GM18858 (cell line): Measurements from ENCODE around the gene RALGAPA2.

ENCODE experiments used
- ATAC-seq: cut with Tn5 transposase; IDR thresholded peaks from one replicate; pipeline ENCODE4 v1.9.1; 2021; ENCODE audit not compliant: unreplicated experiment

RALGAPA2 gene

DNA sequence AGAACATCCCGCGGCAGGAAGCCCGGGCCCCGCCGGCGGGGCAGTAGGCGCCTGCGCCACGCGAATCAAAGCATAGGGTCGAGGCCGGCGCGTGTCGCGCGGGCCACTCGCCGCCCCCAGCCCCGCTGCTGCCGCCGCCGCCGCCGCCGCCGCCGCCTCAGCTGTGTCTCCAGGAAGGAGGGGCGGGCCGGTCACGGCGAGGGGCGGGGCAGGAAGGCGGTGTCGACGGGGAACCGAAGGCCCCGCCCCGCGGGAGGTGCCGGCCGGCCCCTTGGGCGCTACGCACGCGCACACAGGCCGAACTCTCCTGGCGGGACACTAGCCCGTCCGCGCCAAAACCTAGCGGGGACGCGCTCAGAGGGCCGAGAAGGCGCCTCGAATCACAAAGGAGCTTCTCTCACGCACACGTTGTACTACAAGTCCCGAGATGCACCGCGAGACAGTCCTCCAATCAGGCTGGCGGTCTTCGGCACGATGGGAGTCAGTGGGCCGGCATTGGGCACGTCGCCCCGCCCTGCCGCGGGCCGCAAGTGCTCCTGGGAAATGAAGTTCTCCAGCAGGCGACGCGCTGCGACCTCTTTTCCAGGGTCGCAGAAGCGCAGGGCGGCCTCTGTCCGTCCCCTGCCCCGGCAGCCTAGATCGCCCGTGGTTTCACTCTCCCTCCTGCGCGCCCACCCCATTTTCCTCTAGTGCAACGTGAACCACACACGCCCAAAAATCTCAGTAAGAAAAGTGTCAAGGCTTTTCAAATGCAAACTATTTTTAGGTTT is at the start of gene RALGAPA2:
RALGAPA2 (minus strand) TSS at position 171 of the 770 bp plus-strand sequence; CDS start at position 7, 164 bp downstream.
- peak; percentile 83 for ATAC-seq

DNA sequence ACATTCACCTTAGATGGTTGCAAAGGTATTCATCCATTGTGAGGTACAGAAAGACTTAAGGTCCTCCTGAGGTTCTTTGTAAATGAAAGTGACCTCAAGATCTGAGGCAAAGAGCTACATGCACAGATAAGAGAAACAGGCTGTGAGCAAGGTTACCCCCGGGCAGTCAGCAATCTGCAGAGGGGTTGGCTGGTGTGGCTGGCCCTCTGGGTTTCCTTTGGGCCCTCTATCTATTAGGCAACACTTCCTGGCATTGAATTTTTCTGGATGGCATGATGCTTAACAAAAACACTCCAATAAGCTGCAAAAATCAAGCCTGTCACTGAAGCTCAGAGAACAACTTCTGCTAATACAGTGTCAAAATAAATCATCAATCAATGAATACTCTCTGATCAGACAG is 48.9 kb upstream of the RALGAPA2 start:
- no peak for ATAC-seq

DNA sequence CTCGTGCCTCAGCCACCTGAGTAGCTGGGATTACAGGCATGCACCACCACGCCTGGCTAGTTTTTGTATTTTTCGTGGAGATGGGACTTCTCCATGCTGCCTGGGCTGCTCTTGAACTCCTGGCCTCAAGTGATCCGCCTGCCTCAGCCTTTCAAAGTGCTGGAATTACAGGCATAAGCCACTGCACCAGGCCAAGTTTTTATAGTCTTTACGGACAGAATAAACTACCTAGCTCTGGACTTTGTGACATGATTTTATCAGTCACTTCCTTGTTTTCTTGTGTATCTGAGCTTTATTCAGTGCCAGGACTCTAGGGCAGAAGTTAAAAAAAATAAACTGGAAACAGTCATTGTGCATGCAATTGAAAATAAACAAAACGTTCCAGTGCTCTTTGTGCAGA is 46.7 kb upstream of the RALGAPA2 start:
- no peak for ATAC-seq

DNA sequence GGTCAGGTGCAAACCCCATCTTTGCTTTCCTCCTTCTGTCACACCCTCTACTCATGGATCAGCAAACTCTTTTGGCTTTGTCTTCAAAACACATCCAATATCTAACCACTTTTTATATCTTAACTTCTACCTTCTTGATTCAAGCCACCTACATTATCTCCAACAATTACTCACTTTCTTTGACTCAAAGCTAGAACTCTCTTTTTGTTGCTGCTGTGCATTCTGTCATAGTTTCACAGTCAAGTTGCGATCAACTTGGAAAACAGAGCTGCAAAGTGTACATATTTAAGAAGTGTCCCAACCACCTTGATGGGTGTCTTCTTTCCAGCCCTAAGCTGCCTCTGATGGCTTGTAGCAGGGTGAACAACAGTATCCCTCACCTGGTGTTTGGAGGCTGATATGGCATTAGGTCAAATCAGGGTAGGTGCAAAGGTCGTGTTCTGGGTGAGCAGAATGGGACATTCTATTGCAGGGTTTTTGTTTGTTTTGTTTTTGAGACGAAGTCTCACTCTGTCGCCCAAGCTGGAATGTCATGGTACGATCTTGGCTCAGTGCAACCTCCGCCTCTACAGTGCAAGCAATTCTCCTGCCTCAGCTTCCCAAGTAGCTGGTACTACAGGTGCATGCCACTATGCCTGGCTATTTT is 43.4 kb upstream of the RALGAPA2 start:
- no peak for ATAC-seq

DNA sequence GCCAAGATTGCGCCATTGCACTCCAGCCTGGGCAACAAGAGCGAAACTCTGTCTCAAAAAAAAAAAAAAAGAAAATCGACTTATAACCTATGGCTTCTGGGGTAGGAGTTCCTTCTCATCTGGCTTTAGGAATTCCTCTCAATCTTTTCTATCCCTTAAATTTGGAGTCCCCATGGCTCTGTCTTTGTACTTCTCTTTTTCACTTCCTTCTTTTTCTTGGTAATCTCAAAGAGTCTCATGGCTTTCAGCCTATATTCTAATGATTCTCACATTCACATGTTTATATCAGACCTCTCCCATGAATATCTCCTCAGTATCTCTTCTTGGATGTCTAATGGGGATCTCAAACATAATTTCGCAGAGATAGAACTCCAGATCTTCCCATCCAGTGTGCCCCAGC is 42.8 kb upstream of the RALGAPA2 start:
- ATAC-seq, result no peak

DNA sequence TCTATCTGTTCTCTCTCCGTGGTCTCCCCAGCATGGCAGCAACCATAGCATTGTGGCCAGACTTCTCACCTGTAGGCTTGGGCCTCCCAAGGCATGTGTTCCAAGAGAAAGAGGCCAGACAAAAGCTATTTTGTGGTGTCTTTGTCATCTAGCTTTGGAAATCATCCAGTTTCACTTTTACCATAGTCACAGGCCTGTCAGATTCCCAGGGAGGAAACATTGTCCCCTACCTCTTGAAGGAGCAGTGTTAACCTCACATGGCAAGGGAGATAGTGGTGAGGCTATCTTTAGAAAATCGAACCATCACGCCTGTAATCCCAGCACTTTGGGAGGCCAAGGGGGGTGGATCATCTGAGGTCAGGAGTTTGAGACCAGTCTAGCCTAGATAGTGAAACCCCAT is 42.3 kb upstream of the RALGAPA2 start:
- no peak for ATAC-seq

DNA sequence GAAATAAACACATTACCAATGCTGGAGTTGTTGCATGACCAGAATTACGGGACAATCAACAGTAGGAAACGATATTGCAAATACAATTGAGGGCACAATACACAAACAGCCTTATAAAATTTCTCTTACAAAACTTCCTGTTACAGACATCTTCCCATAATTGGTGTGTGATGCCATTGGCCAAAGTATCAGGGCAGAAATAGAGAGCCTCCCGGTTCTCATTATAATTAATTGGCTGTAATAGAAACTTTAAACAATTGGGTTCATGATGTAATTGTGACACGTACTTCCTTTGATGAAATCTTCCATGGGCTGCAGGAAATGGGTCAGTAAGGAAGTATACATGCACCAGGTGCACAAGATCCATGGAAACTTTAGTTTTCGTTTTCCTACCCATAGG is 40.3 kb upstream of the RALGAPA2 start:
- no peak for ATAC-seq

DNA sequence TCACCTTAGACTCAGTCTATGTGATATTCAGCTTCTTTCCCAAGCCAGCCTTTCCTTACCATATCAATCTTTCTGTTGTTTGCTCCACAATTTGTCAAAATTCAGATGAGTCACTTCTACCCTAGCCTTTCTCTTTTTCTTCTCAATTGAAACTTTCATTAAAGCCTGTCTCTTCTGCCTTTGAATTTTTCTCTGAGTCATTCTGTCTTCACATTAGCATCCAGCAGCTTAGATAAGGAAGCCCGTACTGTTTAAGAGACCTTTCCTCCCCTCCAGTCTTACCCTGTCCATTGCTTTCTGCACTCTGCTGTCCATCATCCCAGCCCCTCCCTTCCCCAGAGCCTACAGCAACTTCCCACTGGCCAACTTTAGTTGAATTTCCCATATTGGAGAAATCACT is 34.9 kb upstream of the RALGAPA2 start:
- ATAC-seq, result no peak

DNA sequence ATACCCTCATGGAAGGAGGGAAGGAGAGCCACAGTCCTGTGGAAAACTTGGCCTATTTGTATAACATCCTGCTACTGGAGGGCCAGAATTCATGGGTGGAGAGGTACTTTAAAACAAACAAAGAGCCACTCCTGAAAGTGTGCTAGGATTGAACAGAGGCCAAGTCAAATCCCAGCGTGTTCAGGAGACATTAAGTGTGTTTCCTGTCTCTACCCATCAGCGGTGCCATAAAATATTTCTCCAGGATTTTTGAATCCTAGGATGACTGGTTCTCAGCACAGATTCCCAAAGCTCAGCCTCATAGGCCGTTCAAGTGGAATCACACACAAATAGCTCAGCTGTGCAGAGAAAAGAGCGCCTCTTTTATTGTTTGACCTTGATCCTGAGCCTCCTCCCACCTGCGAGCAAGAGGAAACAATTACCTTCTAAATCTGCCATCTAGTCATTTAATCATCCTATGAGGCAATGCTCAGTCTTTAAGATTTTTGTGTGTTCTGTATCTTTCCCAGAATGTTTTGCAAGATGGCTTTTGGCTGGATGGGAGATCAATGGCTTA is 31.8 kb upstream of the RALGAPA2 start:
- ATAC-seq, result no peak

DNA sequence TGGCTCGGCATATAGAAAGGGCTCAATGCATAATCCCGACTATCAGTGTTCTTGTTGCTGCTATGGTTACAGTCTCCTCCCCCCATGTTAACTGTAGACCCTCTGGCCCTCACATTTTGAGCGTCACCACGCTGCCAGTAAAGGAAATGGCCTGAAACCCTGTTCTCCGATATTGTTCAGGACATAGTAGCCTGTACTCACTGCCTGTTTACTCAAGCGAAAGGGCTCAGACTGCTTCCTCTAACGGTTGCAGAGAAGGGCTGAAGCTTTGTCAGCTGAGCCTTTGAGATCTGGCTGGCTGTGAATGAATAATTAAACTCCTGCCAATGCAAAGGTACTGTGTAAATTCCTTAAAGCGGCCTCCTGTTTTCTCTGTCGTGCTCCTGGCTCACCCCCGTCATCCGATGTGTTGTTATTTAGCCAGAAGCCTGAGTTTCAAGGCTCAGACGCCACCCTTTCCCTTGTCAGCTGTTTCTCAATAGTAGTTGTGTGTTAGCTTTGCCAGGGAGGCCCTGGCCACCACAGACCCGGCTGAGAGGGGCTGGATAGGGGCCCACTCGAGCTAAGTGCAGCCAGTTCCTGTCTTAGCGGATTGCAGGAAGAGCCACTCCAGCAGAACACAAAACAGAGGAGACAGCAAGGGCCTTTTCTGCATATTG is 31.2 kb upstream of the RALGAPA2 start:
- peak; percentile 49 for ATAC-seq

DNA sequence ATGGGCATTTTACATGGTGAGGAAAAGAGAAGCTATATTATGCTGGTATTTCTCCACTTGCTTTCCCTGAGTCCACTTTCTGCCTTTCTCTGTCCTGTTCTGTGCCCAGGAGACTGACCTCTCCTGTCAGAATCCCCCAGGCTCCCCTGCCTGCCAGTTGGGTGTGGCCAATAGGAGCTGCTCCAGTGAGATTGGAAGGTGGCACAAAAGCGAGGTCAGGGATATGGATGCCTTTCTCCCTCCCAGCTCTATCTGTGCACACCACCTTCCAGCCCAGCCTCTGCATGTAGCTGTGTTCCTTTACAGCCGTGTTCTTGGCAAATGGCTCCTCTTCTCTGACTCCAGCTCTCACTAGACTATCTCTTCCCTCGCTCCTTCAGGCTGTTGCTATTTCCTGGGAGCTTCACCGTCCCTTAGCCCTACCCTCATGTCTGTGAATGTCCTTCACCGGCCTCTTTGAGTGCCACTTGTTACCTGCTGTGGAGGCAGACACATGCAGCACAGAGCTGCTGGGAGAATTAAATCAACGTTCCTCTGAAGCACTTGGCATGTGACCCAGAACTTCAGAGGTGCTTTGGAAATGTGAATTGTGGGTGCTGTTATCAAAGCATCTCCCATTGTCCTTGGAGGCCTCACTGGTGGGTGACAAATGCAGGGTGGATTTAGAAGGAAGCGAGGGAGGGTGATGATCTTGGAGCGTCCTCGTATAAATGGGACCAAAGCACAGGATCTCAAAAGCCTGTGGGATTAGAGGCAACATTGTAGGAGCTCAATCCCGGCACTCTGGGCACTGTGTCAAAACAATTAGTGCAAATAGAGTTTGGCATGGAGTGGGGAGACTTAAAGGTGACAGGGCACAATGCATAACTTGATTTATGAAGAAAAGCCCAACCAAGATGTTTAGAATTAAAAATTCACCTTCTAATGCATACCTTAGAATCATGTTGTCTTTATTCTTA is 28.9 kb upstream of the RALGAPA2 start:
- ATAC-seq, result no peak

DNA sequence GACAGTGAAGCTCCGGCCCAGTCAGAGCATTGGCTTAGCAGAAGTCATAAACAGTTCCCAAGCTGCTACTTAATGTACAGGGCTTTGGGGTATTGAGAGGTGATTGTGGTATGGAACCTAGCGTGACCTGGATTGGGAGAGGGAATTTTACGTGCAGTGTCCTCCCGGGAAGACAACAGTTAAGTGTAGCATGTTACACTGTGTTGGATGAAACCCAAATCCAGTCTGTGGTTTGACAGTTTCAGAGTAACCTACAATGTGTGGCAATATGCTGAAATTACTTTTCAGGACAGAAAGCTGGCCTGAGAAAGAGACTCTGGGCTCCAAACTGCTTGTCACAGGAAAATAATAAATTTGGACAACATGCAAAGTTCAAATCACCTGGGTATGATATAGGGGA is 28.1 kb upstream of the RALGAPA2 start:
- no peak for ATAC-seq

DNA sequence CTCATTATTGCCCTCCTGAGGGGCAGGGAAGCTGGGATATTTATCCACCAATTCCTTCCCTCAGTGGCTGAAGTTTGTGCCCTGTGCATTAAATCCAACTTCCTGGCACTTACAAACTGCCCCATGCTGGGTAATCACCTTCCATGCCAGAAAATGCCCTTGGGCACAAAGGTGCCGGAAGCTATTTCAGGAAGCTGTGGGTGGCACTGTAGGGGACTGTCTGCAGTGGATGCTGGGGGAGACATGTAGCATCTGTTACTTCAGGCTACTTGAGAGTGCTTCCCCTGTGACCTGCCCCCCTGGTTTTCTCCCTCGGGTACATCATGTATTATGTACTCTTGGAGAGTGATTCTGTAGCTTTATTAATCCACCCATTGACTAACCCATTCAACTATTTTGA is 24.7 kb upstream of the RALGAPA2 start:
- ATAC-seq, result no peak

DNA sequence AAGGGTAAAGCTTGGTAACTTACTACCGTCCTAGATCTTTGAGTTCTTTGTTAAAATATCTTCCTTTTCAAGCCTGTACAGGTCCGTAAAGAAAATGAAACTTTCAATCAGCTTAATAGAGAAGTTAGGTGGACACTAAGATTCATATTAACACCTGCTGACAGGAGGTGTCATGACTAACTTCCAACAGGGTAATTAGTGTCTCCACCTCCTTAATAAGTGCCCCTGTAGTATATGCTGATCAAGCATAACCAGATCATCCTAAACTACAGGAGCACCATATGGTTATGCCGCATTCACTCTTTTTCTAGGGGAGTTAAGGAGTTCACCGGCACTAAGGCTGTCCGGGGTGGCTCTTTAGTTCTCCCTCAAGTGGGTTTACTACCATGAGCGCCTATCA is 23.9 kb upstream of the RALGAPA2 start:
- no peak for ATAC-seq

DNA sequence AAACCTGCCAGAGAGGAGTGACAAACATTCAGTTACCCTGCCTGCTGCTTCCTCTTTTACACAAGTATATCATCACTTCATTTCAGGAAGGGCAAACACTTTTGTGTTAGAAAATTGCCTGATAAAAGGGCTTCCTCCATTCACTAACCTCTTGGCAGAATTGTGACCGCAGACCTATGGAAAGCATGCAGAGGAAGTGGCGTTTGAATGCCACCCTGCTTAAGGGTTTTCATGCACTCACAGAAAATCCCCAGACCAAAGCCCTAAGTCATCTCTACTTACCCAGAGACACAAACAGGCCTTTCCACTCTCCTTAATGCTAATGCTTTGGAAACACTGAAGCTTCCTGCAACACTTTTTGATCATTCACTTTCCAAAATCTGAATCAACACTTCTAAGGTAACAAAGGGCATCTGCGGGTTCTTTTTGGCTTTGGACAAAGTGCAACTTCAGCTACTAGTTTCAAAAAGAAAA is 22.1 kb upstream of the RALGAPA2 start:
- ATAC-seq, result peak; percentile 40

DNA sequence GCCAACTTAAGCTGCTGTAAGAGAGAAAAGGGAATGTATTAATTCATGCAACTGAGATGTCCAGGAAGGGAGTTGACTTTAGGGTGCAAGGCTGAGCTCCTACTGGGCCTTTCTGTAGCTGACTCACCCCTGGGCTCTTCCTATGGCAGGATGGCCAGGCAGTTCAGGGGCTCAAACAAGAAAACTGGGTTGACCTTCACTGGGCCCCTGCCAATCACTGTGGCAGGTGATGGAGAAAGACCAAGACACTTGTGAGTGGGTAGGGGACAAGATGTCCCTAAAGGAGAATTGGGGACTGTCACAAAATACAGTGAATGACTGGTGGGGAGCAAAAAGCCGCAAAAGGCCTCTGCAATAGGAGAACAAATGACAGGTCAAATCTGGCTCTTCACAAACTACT is 21.5 kb upstream of the RALGAPA2 start:
- no peak for ATAC-seq

DNA sequence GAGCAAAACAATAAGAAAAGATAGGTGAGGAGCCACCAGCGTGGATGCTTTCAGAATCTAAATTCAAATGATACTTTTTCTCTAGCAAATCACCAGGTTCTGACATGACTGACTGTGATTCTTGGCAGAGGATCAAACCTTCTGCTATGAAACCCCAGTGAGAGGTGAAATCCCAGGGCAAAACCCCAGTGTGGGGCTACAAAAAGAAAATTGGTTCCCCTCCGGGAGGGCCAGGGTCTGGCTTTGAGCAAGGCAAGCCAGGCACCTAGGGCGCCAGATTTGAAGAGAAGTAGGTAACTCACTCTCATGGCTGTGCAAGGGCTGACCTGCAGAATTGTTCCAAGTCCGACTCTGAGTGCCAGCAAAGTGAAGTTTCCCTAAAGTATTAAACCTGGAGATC is 20.2 kb upstream of the RALGAPA2 start:
- ATAC-seq, result no peak

DNA sequence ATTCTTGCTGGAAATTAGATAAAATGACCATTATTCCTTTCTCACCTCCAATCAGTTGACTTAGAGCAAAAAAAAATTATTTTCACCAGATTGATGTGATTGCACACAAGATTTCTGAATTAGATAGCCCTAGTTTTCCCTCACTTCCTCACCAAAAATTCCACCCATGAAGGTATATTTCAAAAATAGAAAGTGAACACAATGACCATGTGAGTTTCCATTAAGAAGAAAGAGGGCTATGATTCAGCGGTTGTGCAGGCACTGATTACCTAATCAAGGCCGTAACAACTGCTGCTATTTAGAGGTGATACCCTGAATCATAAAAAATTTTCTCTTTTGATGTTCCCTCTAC is 19.5 kb upstream of the RALGAPA2 start:
- no peak for ATAC-seq

DNA sequence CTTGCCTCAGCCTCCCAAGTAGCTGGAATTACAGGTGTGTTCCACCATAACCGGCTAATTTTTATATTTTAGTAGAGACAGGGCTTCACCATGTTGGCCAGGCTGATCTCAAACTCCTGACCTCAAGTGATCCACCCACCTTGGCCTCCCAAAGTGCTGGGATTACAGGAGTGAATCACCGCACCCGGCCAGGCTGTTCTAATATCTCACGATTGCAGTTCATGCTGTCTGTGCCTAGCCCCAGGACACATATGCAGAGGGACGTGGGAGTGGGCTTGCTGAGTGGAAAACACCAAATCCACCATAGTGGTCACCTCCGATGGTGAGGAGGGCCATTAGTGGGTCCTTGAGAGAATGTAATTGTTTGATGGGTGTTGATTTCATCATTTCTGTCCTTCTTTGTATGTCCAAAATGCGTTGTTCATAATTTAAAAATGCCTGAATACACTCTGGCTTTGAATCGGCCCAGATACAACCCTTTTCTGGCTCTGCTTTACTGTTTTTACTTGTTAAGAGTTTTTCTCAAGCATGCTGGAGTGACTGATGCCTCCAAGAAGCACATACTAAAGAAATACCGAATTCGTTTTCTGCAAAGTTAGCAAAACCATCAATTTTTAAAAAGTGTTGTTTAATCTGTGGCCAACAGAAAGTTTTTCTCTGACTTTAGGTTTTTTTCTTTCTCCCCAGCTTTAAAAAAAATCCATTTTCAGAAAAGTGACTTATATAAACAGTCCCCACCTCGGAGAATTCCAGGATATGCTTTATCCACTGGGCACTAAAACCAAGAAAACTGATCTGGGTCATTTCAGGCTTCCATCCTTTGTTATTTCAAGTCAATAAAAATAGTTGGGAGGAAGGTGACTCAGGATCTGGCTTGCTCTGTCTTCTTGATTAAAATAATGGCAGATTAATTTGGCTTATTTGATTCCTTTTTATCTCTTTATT is 18.8 kb upstream of the RALGAPA2 start:
- ATAC-seq, result no peak

DNA sequence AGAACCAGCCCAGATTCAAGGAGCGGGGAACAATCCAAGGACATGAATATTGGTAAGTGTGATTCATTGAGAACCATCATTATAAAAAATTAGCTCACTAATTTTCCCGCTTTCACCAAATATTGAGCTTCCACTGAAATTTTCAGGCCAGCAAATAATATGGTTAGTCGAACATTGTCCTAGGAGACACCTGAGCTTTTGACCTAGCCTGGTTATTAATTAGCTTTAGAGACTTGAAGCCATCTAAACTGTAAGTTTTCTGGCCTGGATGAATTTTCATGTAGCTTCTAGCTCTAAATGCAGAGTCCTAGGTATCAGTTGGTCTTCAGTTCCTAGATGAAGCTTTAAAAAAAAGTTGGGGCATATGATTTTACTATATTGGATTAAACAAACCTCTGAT is 17.1 kb upstream of the RALGAPA2 start:
- no peak for ATAC-seq
